ENCODE results near the gene NALCN.

NALCN gene

DNA sequence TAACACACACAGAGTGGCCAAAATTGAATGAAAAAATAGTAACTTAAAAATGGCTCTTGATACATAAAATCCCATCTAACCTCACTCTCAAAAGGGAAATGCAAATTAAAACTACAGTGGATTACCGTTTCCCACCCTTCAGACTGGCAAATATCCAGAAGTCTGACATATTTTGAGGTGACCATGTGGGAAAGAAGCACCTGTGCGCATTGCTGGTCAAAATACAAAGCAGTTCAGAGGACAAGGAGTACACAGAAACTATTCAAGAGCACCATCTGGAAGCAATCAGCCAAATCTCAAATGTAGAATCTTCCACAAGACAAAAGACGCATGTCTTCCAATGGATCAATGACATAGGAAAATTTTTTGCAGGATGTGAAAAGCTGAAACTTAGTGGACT is 23.2 kb downstream of the NALCN start (continued):
- TF ChIP-seq, protein P1, sequence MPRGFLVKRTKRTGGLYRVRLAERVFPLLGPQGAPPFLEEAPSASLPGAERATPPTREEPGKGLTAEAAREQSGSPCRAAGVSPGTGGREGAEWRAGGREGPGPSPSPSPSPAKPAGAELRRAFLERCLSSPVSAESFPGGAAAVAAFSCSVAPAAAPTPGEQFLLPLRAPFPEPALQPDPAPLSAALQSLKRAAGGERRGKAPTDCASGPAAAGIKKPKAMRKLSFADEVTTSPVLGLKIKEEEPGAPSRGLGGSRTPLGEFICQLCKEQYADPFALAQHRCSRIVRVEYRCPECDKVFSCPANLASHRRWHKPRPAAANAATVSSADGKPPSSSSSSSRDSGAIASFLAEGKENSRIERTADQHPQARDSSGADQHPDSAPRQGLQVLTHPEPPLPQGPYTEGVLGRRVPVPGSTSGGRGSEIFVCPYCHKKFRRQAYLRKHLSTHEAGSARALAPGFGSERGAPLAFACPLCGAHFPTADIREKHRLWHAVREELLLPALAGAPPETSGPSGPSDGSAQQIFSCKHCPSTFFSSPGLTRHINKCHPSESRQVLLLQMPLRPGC (tag by site-specific recombination; IDR thresholded peaks at IDR 0.05) = no peak
- TF ChIP-seq ZNF529 (tag by site-specific recombination; IDR thresholded peaks at IDR 0.05; ENCODE audit: insufficient replicate concordance) (no peak), ZSCAN23 (tag by site-specific recombination; IDR thresholded peaks at IDR 0.05) (no peak), GFI1B (tag by site-specific recombination; IDR thresholded peaks at IDR 0.05) (no peak)

DNA sequence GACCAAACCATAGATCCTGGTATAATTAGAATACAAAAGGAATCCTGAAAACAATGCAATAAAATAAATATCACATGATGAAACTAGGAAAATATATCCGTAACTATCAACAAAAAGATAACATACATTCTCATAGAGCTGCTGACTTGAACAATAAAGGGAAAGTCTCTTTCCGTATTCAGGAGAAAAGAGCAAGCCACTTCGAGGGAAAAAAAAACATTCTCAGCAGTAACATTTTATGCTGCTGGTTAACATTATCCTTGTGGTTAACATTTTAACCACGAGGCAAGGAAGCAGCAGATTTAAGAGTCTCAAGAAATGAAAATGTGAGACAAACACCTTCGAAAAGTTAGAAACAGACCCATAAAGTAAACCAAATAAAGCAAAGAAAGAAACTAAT is 25.8 kb downstream of the NALCN start:
- TF ChIP-seq ZNF600 (tag by site-specific recombination; IDR thresholded peaks at IDR 0.05) (no peak), ZEB2 (tag by site-specific recombination; IDR thresholded peaks at IDR 0.05) (no peak), PRDM1 (tag by site-specific recombination; IDR thresholded peaks at IDR 0.05) (no peak), ZBTB20 (tag by site-specific recombination; IDR thresholded peaks at IDR 0.05) (no peak), ZNF266 (tag by site-specific recombination; IDR thresholded peaks at IDR 0.05; ENCODE audit: low read depth) (no peak), ZNF133 (tag by site-specific recombination; IDR thresholded peaks at IDR 0.05) (no peak), ZNF324 (tag by site-specific recombination; IDR thresholded peaks at IDR 0.05) (no peak), GLI4 (tag by site-specific recombination; IDR thresholded peaks at IDR 0.05) (no peak), ZNF843 (tag by site-specific recombination; IDR thresholded peaks at IDR 0.05) (no peak), ZNF48 (tag by site-specific recombination; IDR thresholded peaks at IDR 0.05) (no peak), ZNF571 (tag by site-specific recombination; IDR thresholded peaks at IDR 0.05) (no peak), ZBTB48 (tag by site-specific recombination; IDR thresholded peaks at IDR 0.05) (no peak), ZNF202 (tag by site-specific recombination; IDR thresholded peaks at IDR 0.05; ENCODE audit: borderline replicate concordance) (no peak)
- TF ChIP-seq, protein P2, sequence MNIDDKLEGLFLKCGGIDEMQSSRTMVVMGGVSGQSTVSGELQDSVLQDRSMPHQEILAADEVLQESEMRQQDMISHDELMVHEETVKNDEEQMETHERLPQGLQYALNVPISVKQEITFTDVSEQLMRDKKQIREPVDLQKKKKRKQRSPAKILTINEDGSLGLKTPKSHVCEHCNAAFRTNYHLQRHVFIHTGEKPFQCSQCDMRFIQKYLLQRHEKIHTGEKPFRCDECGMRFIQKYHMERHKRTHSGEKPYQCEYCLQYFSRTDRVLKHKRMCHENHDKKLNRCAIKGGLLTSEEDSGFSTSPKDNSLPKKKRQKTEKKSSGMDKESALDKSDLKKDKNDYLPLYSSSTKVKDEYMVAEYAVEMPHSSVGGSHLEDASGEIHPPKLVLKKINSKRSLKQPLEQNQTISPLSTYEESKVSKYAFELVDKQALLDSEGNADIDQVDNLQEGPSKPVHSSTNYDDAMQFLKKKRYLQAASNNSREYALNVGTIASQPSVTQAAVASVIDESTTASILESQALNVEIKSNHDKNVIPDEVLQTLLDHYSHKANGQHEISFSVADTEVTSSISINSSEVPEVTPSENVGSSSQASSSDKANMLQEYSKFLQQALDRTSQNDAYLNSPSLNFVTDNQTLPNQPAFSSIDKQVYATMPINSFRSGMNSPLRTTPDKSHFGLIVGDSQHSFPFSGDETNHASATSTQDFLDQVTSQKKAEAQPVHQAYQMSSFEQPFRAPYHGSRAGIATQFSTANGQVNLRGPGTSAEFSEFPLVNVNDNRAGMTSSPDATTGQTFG (tag by site-specific recombination; IDR thresholded peaks at IDR 0.05; ENCODE audit: borderline replicate concordance) = no peak
- TF ChIP-seq, protein P3, sequence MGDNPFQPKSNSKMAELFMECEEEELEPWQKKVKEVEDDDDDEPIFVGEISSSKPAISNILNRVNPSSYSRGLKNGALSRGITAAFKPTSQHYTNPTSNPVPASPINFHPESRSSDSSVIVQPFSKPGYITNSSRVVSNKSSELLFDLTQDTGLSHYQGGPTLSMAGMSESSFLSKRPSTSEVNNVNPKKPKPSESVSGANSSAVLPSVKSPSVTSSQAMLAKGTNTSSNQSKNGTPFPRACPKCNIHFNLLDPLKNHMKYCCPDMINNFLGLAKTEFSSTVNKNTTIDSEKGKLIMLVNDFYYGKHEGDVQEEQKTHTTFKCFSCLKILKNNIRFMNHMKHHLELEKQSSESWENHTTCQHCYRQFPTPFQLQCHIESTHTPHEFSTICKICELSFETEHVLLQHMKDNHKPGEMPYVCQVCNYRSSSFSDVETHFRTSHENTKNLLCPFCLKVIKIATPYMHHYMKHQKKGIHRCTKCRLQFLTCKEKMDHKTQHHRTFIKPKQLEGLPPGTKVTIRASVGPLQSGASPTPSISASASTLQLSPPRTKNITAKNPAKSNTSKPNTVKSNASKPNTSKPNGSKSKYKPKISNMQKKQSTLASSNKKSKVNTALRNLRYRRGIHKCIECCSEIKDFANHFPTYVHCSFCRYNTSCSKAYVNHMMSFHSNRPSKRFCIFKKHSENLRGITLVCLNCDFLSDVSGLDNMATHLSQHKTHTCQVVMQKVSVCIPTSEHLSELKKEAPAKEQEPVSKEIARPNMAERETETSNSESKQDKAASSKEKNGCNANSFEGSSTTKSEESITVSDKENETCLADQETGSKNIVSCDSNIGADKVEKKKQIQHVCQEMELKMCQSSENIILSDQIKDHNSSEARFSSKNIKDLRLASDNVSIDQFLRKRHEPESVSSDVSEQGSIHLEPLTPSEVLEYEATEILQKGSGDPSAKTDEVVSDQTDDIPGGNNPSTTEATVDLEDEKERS (tag by site-specific recombination; IDR thresholded peaks at IDR 0.05) = no peak
- TF ChIP-seq, protein P4, sequence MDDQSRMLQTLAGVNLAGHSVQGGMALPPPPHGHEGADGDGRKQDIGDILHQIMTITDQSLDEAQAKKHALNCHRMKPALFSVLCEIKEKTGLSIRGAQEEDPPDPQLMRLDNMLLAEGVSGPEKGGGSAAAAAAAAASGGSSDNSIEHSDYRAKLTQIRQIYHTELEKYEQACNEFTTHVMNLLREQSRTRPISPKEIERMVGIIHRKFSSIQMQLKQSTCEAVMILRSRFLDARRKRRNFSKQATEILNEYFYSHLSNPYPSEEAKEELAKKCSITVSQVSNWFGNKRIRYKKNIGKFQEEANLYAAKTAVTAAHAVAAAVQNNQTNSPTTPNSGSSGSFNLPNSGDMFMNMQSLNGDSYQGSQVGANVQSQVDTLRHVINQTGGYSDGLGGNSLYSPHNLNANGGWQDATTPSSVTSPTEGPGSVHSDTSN (CRISPR knock-in tag; IDR thresholded peaks at IDR 0.05) = no peak
- TF ChIP-seq, protein P5, sequence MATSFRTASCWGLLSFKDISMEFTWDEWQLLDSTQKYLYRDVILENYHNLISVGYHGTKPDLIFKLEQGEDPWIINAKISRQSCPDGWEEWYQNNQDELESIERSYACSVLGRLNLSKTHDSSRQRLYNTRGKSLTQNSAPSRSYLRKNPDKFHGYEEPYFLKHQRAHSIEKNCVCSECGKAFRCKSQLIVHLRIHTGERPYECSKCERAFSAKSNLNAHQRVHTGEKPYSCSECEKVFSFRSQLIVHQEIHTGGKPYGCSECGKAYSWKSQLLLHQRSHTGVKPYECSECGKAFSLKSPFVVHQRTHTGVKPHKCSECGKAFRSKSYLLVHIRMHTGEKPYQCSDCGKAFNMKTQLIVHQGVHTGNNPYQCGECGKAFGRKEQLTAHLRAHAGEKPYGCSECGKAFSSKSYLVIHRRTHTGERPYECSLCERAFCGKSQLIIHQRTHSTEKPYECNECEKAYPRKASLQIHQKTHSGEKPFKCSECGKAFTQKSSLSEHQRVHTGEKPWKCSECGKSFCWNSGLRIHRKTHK (tag by site-specific recombination; IDR thresholded peaks at IDR 0.05) = no peak
- TF ChIP-seq, protein P6, sequence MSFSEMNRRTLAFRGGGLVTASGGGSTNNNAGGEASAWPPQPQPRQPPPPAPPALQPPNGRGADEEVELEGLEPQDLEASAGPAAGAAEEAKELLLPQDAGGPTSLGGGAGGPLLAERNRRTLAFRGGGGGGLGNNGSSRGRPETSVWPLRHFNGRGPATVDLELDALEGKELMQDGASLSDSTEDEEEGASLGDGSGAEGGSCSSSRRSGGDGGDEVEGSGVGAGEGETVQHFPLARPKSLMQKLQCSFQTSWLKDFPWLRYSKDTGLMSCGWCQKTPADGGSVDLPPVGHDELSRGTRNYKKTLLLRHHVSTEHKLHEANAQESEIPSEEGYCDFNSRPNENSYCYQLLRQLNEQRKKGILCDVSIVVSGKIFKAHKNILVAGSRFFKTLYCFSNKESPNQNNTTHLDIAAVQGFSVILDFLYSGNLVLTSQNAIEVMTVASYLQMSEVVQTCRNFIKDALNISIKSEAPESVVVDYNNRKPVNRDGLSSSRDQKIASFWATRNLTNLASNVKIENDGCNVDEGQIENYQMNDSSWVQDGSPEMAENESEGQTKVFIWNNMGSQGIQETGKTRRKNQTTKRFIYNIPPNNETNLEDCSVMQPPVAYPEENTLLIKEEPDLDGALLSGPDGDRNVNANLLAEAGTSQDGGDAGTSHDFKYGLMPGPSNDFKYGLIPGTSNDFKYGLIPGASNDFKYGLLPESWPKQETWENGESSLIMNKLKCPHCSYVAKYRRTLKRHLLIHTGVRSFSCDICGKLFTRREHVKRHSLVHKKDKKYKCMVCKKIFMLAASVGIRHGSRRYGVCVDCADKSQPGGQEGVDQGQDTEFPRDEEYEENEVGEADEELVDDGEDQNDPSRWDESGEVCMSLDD (tag by site-specific recombination; IDR thresholded peaks at IDR 0.05) = no peak
- TF ChIP-seq, protein P7, sequence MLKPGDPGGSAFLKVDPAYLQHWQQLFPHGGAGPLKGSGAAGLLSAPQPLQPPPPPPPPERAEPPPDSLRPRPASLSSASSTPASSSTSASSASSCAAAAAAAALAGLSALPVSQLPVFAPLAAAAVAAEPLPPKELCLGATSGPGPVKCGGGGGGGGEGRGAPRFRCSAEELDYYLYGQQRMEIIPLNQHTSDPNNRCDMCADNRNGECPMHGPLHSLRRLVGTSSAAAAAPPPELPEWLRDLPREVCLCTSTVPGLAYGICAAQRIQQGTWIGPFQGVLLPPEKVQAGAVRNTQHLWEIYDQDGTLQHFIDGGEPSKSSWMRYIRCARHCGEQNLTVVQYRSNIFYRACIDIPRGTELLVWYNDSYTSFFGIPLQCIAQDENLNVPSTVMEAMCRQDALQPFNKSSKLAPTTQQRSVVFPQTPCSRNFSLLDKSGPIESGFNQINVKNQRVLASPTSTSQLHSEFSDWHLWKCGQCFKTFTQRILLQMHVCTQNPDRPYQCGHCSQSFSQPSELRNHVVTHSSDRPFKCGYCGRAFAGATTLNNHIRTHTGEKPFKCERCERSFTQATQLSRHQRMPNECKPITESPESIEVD (tag by site-specific recombination; IDR thresholded peaks at IDR 0.05) = no peak
- H3K36me3 ChIP-seq (ENCODE audit: control insufficient read depth in 2 of 2, insufficient read depth in 1 of 2, low read length in 2 of 2) = no peaks in the 10 kb centered on the region
- H3K4me1 ChIP-seq (ENCODE audit: control insufficient read depth, insufficient read depth, low read length) = no peaks in the 10 kb centered on the region
- CTCF ChIA-PET = no interaction called here
- no peak overlapping the region for H3K27ac ChIP-seq (ENCODE audit: extremely low read depth, low read depth, low read length)
- no peaks in the 10 kb centered on the region for H3K9me3 ChIP-seq (ENCODE audit: control insufficient read depth, insufficient read depth, low read depth, low read length)
- no peak overlapping the region for H3K4me3 ChIP-seq (ENCODE audit: low read depth, low read length)
- POLR2A ChIA-PET = no interaction called here

Measured in HEK293 (cell line).